Lower lobe of right lung (tissue), 2 donors: ENCODE measurements around the gene ARHGAP24. TPM values are rescaled to one million over a fixed set of nuclear protein-coding genes. Genes with fewer than 3 reads are reported as not detected.

Source experiments
- ATAC-seq, 2 donors: fragments of 200-7000 bp; cut with Tn5 transposase; one replicate each; pipeline ENCODE4 v1.9.1; 2020 to 2022; ENCODE audit warnings: mild to moderate bottlenecking in 2 of 2, moderate library complexity in 2 of 2
- DNase-seq: peaks from one replicate; pipeline ENCODE4 v3.0.0-alpha.2; 2020
- H3K27ac ChIP-seq: fragments of 200-600 bp; one replicate; pipeline ENCODE4 v1.8.0; 2022
- H3K27me3 ChIP-seq: fragments of 200-600 bp; one replicate; pipeline ENCODE4 v1.8.0; 2022; ENCODE audit warnings: low read depth
- H3K36me3 ChIP-seq: fragments of 200-600 bp; one replicate; pipeline ENCODE4 v1.8.0; 2022; ENCODE audit warnings: mild to moderate bottlenecking
- H3K4me1 ChIP-seq: fragments of 200-600 bp; one replicate; pipeline ENCODE4 v1.8.0; 2022
- H3K4me3 ChIP-seq: fragments of 200-600 bp; one replicate; pipeline ENCODE4 v1.8.0; 2022; ENCODE audit warnings: mild to moderate bottlenecking
- H3K9me3 ChIP-seq: fragments of 200-600 bp; one replicate; pipeline ENCODE4 v1.8.0; 2022
- intact Hi-C: fragments of 100-400 bp; cut with DNase I; formaldehyde crosslinking; loops from one replicate; pipeline ENCODE4 v1.11.0; 2022
- total RNA-seq: library from RNA; stranded (reverse); fragmentation: NEBNext Ultra II Directional; extraction: Animal tissue kit (Norgen Biotek cat#: 25700); gene quantifications from one replicate; pipeline ENCODE4 v1.2.1, GENCODE V29; 2021
- TF ChIP-seq, protein P1 (sequence below): fragments of 200-600 bp; IDR thresholded peaks from one replicate; pipeline ENCODE4 v1.8.0; 2022; ENCODE audit warnings: antibody characterized with exemption, mild to moderate bottlenecking
- donor health status: DM: no; HTN: yes; CAD: no; lungs with severe emphysema.

The ARHGAP24 gene
- total RNA-seq, 1 donor from 2014 or later: 28.7 TPM

DNA sequence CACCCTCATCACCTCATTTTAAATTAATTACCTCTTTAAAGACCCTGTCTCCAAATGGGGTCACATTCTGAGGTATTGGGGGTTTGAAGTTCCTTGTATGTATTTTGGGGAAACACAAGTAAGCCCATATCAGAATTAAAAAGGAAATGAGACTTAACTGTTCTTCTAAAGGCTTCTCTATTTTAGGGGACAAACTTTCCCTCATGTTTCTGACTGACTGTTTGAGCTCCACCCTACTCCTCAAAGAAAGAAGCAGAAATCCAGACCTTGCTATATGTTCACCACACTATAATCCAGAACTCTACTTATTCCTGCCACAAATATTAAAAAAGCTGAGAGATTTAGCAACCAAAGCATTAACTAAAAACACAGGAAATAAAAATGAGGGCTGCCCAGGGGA, 258.8 kb downstream of the ARHGAP24 start:
- H3K4me3 ChIP-seq: no peak overlapping the region
- no peak for ATAC-seq
- no peak for DNase-seq
- no peak overlapping the region for H3K27ac ChIP-seq
- TF ChIP-seq, protein P1, sequence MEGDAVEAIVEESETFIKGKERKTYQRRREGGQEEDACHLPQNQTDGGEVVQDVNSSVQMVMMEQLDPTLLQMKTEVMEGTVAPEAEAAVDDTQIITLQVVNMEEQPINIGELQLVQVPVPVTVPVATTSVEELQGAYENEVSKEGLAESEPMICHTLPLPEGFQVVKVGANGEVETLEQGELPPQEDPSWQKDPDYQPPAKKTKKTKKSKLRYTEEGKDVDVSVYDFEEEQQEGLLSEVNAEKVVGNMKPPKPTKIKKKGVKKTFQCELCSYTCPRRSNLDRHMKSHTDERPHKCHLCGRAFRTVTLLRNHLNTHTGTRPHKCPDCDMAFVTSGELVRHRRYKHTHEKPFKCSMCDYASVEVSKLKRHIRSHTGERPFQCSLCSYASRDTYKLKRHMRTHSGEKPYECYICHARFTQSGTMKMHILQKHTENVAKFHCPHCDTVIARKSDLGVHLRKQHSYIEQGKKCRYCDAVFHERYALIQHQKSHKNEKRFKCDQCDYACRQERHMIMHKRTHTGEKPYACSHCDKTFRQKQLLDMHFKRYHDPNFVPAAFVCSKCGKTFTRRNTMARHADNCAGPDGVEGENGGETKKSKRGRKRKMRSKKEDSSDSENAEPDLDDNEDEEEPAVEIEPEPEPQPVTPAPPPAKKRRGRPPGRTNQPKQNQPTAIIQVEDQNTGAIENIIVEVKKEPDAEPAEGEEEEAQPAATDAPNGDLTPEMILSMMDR: no peak
- intact Hi-C loops: no loop called here
- H3K36me3 ChIP-seq: no peaks in the 10 kb centered on the region
- H3K27me3 ChIP-seq: no peaks in the 10 kb centered on the region
- H3K4me1 ChIP-seq: peaks cover 11% of the 10 kb centered on the region
- H3K9me3 ChIP-seq: no peaks in the 10 kb centered on the region

DNA sequence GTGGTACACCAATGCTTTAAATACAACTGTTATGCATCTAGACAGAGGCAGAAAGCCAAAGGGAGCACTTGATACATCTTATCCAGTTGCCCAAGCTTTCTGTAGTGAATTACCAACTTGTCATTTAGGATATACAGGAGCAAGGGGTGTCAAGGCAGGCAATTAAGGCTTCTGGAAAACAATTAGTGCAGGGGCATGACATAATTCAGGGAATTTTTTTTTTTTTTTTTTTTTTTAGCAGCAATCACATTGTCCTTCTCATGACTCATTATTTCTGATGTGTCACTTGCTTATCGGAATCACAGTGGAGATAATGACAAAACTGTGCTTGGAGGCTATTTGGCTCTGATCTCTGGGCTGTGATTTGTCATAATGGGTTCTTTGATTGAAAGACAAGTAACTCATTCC, 259.5 kb downstream of the ARHGAP24 start:
- Histone ChIP-seq H3K4me3 (no peak overlapping the region), H3K27me3 (no peaks in the 10 kb centered on the region), H3K36me3 (no peaks in the 10 kb centered on the region), H3K4me1 (peaks cover 11% of the 10 kb centered on the region), H3K9me3 (no peaks in the 10 kb centered on the region), H3K27ac (no peak overlapping the region)
- no peak for ATAC-seq
- no peak for DNase-seq
- intact Hi-C loops: no loop called here
- TF ChIP-seq, protein P1: no peak

DNA sequence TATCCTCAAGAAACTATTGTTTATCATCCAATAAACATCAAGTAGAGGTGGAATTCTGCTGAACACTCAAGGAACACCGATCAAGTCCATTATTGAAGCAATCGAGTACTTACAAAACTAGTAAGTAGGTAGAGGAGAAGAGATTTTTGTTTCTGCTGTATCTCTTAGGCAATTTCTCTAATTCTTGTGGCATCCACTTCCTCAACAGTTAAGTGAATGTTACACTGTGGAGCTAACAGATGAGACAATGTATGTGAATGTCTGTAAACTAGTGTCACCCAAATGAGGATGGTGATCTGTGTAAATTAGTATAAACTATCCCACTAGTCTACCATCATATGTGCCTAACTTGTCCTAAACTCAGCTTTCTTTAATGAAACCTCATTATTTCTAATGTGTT, 261.6 kb downstream of the ARHGAP24 start:
- H3K27ac ChIP-seq: no peak overlapping the region
- peaks cover 17% of the 10 kb centered on the region for H3K4me1 ChIP-seq
- no peaks in the 10 kb centered on the region for H3K36me3 ChIP-seq
- H3K4me3 ChIP-seq: no peak overlapping the region
- no peaks in the 10 kb centered on the region for H3K9me3 ChIP-seq
- ATAC-seq (peak in 1 of 2 donors; percentile 29), DNase-seq (no peak)
- no peaks in the 10 kb centered on the region for H3K27me3 ChIP-seq
- intact Hi-C loops: no loop called here
- TF ChIP-seq, protein P1: no peak

GRCh38 chr4:85737254-85737653, 262.3 kb downstream of the ARHGAP24 start:
- intact Hi-C loops: no loop called here
- H3K27me3 ChIP-seq: no peaks in the 10 kb centered on the region
- DNase-seq (no peak), ATAC-seq (no peak)
- peaks cover 19% of the 10 kb centered on the region for H3K4me1 ChIP-seq
- H3K27ac ChIP-seq: no peak overlapping the region
- no peaks in the 10 kb centered on the region for H3K36me3 ChIP-seq
- H3K9me3 ChIP-seq: no peaks in the 10 kb centered on the region
- no peak overlapping the region for H3K4me3 ChIP-seq
- TF ChIP-seq, protein P1: no peak

- Histone ChIP-seq H3K4me3 (no peak overlapping the region), H3K27me3 (no peaks in the 10 kb centered on the region), H3K27ac (no peak overlapping the region), H3K9me3 (no peaks in the 10 kb centered on the region), H3K4me1 (peaks cover 22% of the 10 kb centered on the region), H3K36me3 (no peaks in the 10 kb centered on the region)
- DNase-seq (no peak), ATAC-seq (no peak)
- TF ChIP-seq, protein P1: no peak
- intact Hi-C loops: no loop called here
Observed at GRCh38 chr4:85738721-85739120, 263.8 kb downstream of the ARHGAP24 start.

DNA sequence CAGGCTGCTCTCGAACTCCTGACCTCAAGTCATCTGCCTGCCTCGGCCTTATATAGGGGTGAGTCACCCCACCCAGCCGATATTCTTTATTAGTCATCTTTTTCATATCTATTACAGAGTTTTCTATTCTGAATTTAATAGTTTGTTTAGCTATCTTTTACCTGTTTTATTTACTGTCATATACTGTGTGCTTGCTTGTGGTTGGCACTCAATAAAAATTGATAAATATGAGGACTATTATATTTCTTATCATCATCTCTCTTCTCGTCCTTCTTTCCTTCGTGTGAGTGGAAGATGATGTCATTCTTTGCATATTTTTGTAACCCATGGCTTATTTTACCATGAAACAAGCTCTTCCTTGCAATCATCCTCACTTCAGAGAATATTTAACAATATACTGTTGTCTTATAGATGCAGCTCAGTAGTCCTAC, 265.5 kb downstream of the ARHGAP24 start:
- DNase-seq (no peak), ATAC-seq (no peak)
- intact Hi-C loops: loop anchor here (10.0 kb wide), 1 partner anchor 596 kb away; no protein-coding TSS in a partner anchor
- H3K27ac ChIP-seq: no peak overlapping the region
- H3K4me3 ChIP-seq: no peak overlapping the region
- no peaks in the 10 kb centered on the region for H3K9me3 ChIP-seq
- TF ChIP-seq, protein P1: no peak
- no peaks in the 10 kb centered on the region for H3K36me3 ChIP-seq
- H3K27me3 ChIP-seq: no peaks in the 10 kb centered on the region
- peaks cover 23% of the 10 kb centered on the region for H3K4me1 ChIP-seq
